HCT116 (cell line): ENCODE results near the gene MAJIN. TPM values are rescaled to one million over a fixed set of nuclear protein-coding genes. Genes with fewer than 3 reads are reported as not detected.

Source experiments
- ATAC-seq: fragments of 200-7000 bp; cut with Tn5 transposase; 2 replicates; pipeline ENCODE4 v1.9.1; 2020; ENCODE audit warnings: mild to moderate bottlenecking, moderate library complexity
- BruUV-seq: library from RNA; stranded (reverse); fragments of 400-500 nt; replicated peaks from 2 replicates; lab custom pipeline; 2021; lab: Mats Ljungman, UMichigan
- CTCF ChIA-PET: fragments of 300-600 bp; sonication (Branson Sonifier 250); formaldehyde crosslinking; loops from one replicate; lab custom pipeline; 2021; ENCODE audit warnings: antibody characterized with exemption; lab: Charles Lee
- POLR2A ChIA-PET: fragments of 300-600, 350-600 bp; sonication (Branson Sonifier 250); formaldehyde crosslinking; loops from one replicate; lab custom pipeline; 2021; ENCODE audit warnings: antibody characterized with exemption; lab: Charles Lee
- RAD21 ChIA-PET, 2 experiments: fragments of 300-600 bp; sonication (Branson Sonifier 250); formaldehyde crosslinking; loops; one replicate each; lab custom pipeline; 2023; ENCODE audit warnings: low total read pairs in 2 of 2; ENCODE audit not compliant: uncharacterized antibody in 2 of 2, unreplicated experiment in 2 of 2, low non-redundant PET in 1 of 2; lab: Charles Lee
- DNase-seq: peaks from one replicate; pipeline ENCODE4 v3.0.0-alpha.2; 2010; ENCODE audit warnings: low read depth, low spot score
- H2AFZ ChIP-seq: fragments of 200-600 bp; shearing (Covaris generic), sonication (generic); 2 replicates; pipeline ENCODE4 v1.6.1; 2017; ENCODE audit warnings: low read depth, mixed run types, mixed read lengths, antibody characterized with exemption, low read length; ENCODE audit not compliant: poor library complexity, severe bottlenecking
- H3K27ac ChIP-seq: 2 replicates; pipeline ENCODE4 v1.5.1; 2012; ENCODE audit warnings: low read depth, low read length
- H3K27me3 ChIP-seq: fragments of 200-600 bp; sonication (generic); 2 replicates; pipeline ENCODE4 v1.6.1; 2016; ENCODE audit warnings: mixed run types, low read length, mixed read lengths; ENCODE audit not compliant: insufficient read depth
- H3K36me3 ChIP-seq, 2 experiments: fragments of 200-500 bp in 1 of 2; fragments of 200-600 bp in 1 of 2; sonication (Bioruptor generic) in 1 of 2; sonication (generic) in 1 of 2; 2 replicates each; pipeline versions ENCODE4 v1.5.1 to v1.6.1; 2014 to 2016; ENCODE audit warnings: low read length in 2 of 2, inconsistent platforms in 1 of 2, mixed read lengths in 1 of 2, mixed run types in 1 of 2; ENCODE audit not compliant: insufficient read depth in 2 of 2, control insufficient read depth in 1 of 2
- H3K4me1 ChIP-seq, 2 experiments: fragments of 200-600 bp in 1 of 2; sonication (generic) in 1 of 2; 2 replicates each; pipeline versions ENCODE4 v1.5.1 to v1.6.1; 2012 to 2017; ENCODE audit warnings: low read length in 2 of 2, inconsistent platforms in 1 of 2, mild to moderate bottlenecking in 1 of 2, mixed read lengths in 1 of 2, mixed run types in 1 of 2, moderate library complexity in 1 of 2; ENCODE audit not compliant: insufficient read depth in 2 of 2, control insufficient read depth in 1 of 2
- H3K4me2 ChIP-seq: fragments of 200-600 bp; sonication (generic); 2 replicates; pipeline ENCODE4 v1.6.1; 2017; ENCODE audit warnings: mixed run types, low read length, mixed read lengths
- H3K4me3 ChIP-seq, 2 experiments: fragments of 200-600 bp in 1 of 2; sonication (generic) in 1 of 2; replicated peaks in 1 of 2; 2 replicates each; pipeline ENCODE4 v1.5.1; 2011 to 2016; ENCODE audit warnings: low read length in 2 of 2, control low read depth in 1 of 2, low read depth in 1 of 2, mild to moderate bottlenecking in 1 of 2, mixed read lengths in 1 of 2, mixed run types in 1 of 2
- H3K79me2 ChIP-seq: fragments of 200-600 bp; sonication (generic); 2 replicates; pipeline ENCODE4 v1.6.1; 2017; ENCODE audit warnings: mild to moderate bottlenecking, mixed run types, low read length, moderate library complexity, mixed read lengths; ENCODE audit not compliant: insufficient read depth
- H3K9ac ChIP-seq: fragments of 200-600 bp; sonication (generic); 2 replicates; pipeline ENCODE4 v1.6.1; 2016; ENCODE audit warnings: low read length, mixed read lengths
- H3K9me2 ChIP-seq: fragments of 200-600 bp; sonication (generic), shearing (Covaris generic); 2 replicates; pipeline ENCODE4 v1.6.1; 2017; ENCODE audit warnings: mixed run types, mild to moderate bottlenecking, moderate library complexity; ENCODE audit not compliant: insufficient read depth
- H3K9me3 ChIP-seq, 2 experiments: fragments of 200-500 bp in 1 of 2; fragments of 200-600 bp in 1 of 2; sonication (Bioruptor generic) in 1 of 2; sonication (generic) in 1 of 2; 2 replicates each; pipeline ENCODE4 v1.6.1; 2014 to 2017; ENCODE audit warnings: low read length in 2 of 2, mixed read lengths in 2 of 2, inconsistent platforms in 1 of 2, low read depth in 1 of 2, mild to moderate bottlenecking in 1 of 2, mixed run types in 1 of 2, moderate library complexity in 1 of 2; ENCODE audit not compliant: control insufficient read depth in 1 of 2, insufficient read depth in 1 of 2
- H4K20me1 ChIP-seq: fragments of 200-600 bp; sonication (generic), shearing (Covaris generic); 2 replicates; pipeline ENCODE4 v1.6.1; 2017; ENCODE audit warnings: mixed run types, mild to moderate bottlenecking, moderate library complexity; ENCODE audit not compliant: insufficient read depth
- EZH2 ChIP-seq: fragments of 200-600 bp; sonication (generic); IDR thresholded peaks from 2 replicates; pipeline ENCODE4 v1.6.1; 2017; ENCODE audit warnings: antibody characterized with exemption, mixed run types
- EZH2phosphoT487 ChIP-seq: fragments of 200-600 bp; IDR thresholded peaks from 2 replicates; pipeline ENCODE4 v1.6.1; 2018; ENCODE audit warnings: antibody characterized with exemption, borderline replicate concordance
- MAX ChIP-seq: IDR thresholded peaks from 2 replicates; pipeline ENCODE4 v1.6.1; 2012
- POLR2A ChIP-seq: IDR thresholded peaks from 2 replicates; pipeline ENCODE4 v1.7.0; 2011; ENCODE audit warnings: borderline replicate concordance; ENCODE audit not compliant: insufficient read depth, insufficient read length; ENCODE audit errors: extremely low read depth
- POLR2AphosphoS5 ChIP-seq: IDR thresholded peaks from 2 replicates; pipeline ENCODE4 v1.6.1; 2011; ENCODE audit warnings: mild to moderate bottlenecking, low read depth, low read length, moderate library complexity
- SIN3A ChIP-seq: IDR thresholded peaks from 2 replicates; pipeline ENCODE4 v1.6.1; 2012; ENCODE audit warnings: low read depth
- TCF7L2 ChIP-seq: IDR thresholded peaks from 2 replicates; pipeline ENCODE4 v1.7.0; 2011; ENCODE audit warnings: borderline replicate concordance, inconsistent platforms; ENCODE audit not compliant: insufficient read depth, insufficient read length; ENCODE audit errors: extremely low read depth
- YY1 ChIP-seq: IDR thresholded peaks from 2 replicates; pipeline ENCODE4 v1.6.1; 2011; ENCODE audit warnings: low read length, low read depth, moderate library complexity, mild to moderate bottlenecking; ENCODE audit not compliant: insufficient replicate concordance; ENCODE audit errors: extremely low read depth
- ZBTB33 ChIP-seq: IDR thresholded peaks from 2 replicates; pipeline ENCODE4 v1.6.1; 2011; ENCODE audit warnings: mild to moderate bottlenecking, low read length, moderate library complexity; ENCODE audit not compliant: insufficient replicate concordance; ENCODE audit errors: extremely low read depth
- ZNF274 ChIP-seq: fragments of 200-500 bp; sonication (Bioruptor generic); IDR thresholded peaks from 2 replicates; pipeline ENCODE4 v1.6.1; 2014; ENCODE audit warnings: mild to moderate bottlenecking, low read depth, low read length, inconsistent platforms
- intact Hi-C: fragments of 100-400 bp; cut with micrococcal nuclease; formaldehyde crosslinking; loops from 2 replicates; pipeline ENCODE4 v1.10.0; 2022
- total RNA-seq: library from RNA; stranded (reverse); gene quantifications from one replicate; pipeline ENCODE4 v1.2.1, GENCODE V29; 2021; ENCODE audit not compliant: unreplicated experiment
- TF ChIP-seq, protein P1 (sequence below): IDR thresholded peaks from 2 replicates; pipeline ENCODE4 v1.6.1; 2012

Gene MAJIN
- total RNA-seq, 1 experiment from 2014 or later, result not detected

DNA sequence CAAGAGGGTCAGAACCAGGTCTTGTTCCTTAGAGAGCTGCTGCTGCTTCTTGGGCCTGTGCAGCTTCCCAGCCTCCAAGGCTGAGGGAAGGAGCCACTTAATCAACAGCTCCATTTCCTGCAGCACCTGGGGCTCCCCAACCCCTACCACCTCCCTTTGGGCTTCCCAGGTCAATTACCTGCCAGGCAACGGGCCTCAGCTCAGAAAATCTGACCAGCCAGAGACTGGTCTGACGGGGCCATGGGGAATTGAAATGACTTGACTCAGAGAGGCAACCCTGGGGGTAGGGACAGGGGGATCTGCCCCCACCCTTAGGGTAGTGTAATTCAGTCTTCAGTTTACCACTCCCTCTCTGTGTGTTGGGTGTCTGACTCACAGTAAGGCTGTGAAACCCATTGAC is 4.7 kb upstream of the MAJIN start:
- H3K4me1 ChIP-seq, result no peaks in the 10 kb centered on the region
- H3K4me3 ChIP-seq, result no peak overlapping the region
- ATAC-seq, result no peak
- no peak overlapping the region for H3K27ac ChIP-seq
- no peak overlapping the region for H3K4me2 ChIP-seq
- no peaks in the 10 kb centered on the region for H3K9me3 ChIP-seq
- no peak overlapping the region for H2AFZ ChIP-seq
- no peaks in the 10 kb centered on the region for H4K20me1 ChIP-seq
- CTCF ChIA-PET, result no interaction called here
- no TSS peak for BruUV-seq
- RAD21 ChIA-PET, result no interaction called here
- TF ChIP-seq YY1 (no peak), ZBTB33 (no peak), POLR2AphosphoS5 (no peak), EZH2 (no peak), ZNF274 (no peak), MAX (no peak), SIN3A (no peak), POLR2A (no peak), EZH2phosphoT487 (no peak), TCF7L2 (no peak)
- TF ChIP-seq, protein P1, sequence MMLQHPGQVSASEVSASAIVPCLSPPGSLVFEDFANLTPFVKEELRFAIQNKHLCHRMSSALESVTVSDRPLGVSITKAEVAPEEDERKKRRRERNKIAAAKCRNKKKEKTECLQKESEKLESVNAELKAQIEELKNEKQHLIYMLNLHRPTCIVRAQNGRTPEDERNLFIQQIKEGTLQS, result no peak
- H3K36me3 ChIP-seq, result no peaks in the 10 kb centered on the region
- intact Hi-C loops, result no loop called here
- H3K9me2 ChIP-seq, result no peaks in the 10 kb centered on the region
- no peak overlapping the region for H3K9ac ChIP-seq
- H3K27me3 ChIP-seq, result no peaks in the 10 kb centered on the region
- DNase-seq, result no peak
- H3K79me2 ChIP-seq, result no peaks in the 10 kb centered on the region
- POLR2A ChIA-PET, result no interaction called here
